Left ventricle myocardium superior (tissue), 1 donor: ENCODE results near the gene GLT1D1. TPM values are rescaled to one million over a fixed set of nuclear protein-coding genes. Genes with fewer than 3 reads are reported as not detected.

Source experiments
- ATAC-seq: fragments of 200-7000 bp; cut with Tn5 transposase; one replicate; pipeline ENCODE4 v1.9.1; 2020; ENCODE audit warnings: mild to moderate bottlenecking, moderate library complexity
- DNase-seq: peaks from one replicate; pipeline ENCODE4 v3.0.0-alpha.2; 2020
- intact Hi-C: fragments of 100-400 bp; cut with micrococcal nuclease; formaldehyde crosslinking; loops from one replicate; pipeline ENCODE4 v1.11.0; 2022
- total RNA-seq: library from RNA; stranded (reverse); fragmentation: NEBNext Ultra II Directional; extraction: Animal tissue kit (Norgen Biotek cat#: 25700); gene quantifications from one replicate; pipeline ENCODE4 v1.2.1, GENCODE V29; 2021
- donor health status: DM: no; HTN: yes; CAD: no; lungs with severe emphysema.

The GLT1D1 gene
- total RNA-seq, 1 donor from 2014 or later = 0.45 TPM

DNA sequence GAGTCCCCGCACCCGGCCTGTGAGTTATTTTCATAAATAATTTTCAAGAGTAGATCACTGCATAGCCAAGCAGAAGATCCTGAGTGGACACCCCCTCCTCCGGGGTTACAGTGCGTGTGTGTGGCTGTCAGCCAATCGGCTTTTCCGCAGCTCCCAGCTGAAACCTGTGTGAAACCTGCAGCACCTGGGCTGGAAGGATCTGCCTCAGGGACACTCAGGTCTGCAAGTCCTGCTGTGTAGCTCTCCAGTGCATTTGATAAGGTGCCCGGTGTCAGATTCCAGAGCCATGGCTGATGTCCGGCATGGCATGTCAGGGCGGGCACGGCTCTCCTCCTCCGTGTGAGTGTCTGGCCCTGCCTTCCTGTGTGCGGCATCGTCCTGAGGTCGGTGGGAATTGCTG, 124.8 kb downstream of the GLT1D1 start:
- DNase-seq (no peak), ATAC-seq (no peak)
- intact Hi-C loops = no loop called here

DNA sequence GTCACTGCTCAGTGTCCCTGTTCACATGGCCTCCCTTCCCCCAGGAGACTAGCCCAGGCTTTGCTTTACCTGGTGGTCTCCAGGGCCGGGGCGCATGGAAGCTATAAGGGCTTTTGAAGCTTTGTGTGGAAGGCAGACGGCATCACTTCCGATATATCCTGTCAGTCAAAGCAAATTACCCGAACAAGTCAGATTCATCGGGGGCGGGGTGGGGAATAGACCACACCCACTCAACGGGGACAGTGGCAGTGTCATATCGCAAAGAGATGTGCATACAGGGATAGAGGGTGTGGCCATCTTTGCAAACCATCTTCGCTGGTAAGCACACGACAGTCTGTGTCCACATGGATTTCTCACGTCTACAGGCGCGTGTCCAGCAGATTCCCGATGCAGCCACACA, 127.3 kb downstream of the GLT1D1 start:
- ATAC-seq = no peak
- DNase-seq = no peak

DNA sequence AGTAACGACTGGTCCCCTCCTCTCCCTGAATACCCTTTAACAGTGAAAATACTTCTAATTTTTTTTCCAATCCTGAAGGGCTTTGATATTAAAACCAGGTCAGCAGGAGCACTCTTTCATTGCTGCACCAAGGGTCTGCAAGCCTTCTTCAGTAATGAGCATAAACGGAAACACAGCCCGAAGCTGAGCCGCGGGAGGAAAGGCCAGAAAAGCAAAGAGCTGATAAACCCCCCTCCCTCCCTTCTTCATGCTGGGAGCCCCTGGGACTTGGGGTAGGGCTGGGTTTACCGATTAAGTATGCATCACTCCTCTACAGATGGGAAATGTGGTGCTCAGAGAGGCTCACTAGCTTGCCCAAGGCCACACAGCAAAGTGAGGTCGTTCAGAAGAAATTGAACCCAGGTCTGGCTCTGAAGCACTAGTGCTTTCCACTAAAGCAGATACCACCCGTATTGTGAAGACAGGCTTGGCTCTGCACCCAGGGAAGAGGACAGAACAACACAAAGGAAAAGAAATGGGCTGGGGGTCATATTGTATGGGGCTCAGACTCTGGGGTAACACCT, 128.8 kb downstream of the GLT1D1 start:
- intact Hi-C loops = no loop called here
- no peak for DNase-seq
- no peak for ATAC-seq

More for the DNA sequence above, 127.3 kb downstream of the GLT1D1 start:
- intact Hi-C loops = no loop called here

DNA sequence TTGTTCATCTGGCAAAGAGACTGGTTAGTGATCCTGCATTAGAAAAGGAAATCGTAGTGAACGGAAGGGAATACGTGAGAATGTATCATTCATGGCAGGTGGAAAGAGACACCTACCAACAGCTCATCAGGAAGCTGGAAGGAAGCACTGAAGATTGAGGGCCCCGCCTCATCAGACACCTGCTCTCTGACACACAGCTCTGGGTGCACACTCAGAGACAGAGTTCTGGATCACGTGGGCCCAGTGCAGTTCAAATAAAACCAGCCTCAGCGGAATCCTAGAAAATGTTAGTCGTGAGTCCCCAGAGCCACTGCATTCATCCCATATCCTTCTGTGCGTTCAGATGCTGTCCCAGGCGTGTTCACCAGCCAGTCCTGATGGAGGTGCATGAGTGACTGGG, 129.7 kb downstream of the GLT1D1 start:
- DNase-seq (no peak), ATAC-seq (no peak)
- intact Hi-C loops = no loop called here

DNA sequence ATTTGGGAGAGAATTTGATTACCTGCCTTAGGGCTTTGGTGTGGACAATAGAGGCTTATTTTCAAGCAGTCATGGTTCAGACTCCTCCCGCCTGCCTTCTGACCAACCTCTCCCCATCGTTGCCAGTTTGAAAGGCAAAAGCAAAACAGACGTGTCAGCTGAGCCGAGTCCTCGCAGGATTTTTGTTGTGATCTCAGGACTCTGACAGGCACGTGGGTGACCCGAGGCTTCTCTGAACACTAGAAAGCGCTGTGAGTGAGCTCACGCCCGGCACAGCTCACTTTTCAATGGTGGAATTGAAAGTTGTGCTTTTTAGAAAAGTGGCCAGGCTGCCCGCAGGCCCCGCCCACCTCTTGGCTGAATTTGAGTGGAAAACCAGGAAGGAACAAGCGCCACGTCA, 130.1 kb downstream of the GLT1D1 start:
- no peak for ATAC-seq
- DNase-seq = no peak
- intact Hi-C loops = no loop called here

DNA sequence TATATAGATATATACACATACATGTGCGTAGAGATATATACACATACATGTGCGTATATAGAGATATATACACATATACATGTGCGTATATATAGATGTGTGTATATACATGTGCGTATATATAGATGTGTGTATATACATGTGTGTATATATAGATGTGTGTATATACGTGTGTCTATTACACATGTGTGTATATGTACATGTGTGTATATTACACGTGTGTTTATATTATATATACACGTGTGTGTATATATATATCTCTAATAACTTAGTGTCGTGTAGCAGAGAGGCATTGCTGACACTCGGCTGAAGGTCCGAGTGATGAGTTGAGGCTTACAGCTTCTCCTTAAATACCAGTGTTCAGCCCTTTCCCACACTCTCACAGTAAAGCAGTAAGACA, 133.7 kb downstream of the GLT1D1 start:
- no peak for ATAC-seq
- no peak for DNase-seq
- intact Hi-C loops = no loop called here

DNA sequence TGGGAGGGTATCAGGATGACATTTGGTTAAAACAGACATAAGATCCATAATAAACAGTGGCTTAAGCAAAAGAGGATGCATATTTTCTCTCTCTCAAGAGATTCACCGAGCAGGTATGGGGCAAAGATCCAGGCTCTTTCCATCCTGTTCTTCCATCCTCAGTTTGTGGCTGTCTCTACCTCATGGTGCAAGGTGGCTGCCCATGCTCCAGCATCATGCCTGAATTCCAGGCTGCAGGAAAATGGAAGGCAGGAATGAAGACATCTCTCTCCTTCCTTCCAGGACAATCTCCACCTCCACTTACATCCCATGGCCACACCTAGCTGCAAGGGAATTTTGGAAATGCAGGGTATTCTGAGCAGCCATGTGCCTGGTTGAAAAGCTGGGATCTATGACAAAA, 136.0 kb downstream of the GLT1D1 start:
- no peak for ATAC-seq
- intact Hi-C loops = no loop called here

DNA sequence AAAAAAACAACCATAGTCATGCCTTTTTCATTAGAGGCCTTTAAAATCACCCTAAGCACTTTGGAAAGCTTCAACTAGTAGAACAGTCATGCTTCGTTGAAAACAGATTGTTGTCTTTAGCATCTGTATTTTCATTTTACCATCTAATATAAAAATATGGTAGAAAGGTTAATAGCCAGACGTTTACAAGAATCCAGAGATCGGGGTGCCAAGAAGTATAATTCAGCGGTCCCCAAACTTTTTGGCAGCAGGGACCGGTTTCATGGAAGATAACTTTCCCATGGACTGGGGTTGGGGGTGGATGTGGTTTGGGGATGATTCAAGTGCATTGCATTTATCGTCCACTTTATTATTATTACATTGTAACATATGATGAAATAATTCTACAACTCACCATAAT, 138.4 kb downstream of the GLT1D1 start:
- ATAC-seq (no peak), DNase-seq (no peak)
- intact Hi-C loops = no loop called here

More for the DNA sequence above, 136.0 kb downstream of the GLT1D1 start:
- DNase-seq = no peak

DNA sequence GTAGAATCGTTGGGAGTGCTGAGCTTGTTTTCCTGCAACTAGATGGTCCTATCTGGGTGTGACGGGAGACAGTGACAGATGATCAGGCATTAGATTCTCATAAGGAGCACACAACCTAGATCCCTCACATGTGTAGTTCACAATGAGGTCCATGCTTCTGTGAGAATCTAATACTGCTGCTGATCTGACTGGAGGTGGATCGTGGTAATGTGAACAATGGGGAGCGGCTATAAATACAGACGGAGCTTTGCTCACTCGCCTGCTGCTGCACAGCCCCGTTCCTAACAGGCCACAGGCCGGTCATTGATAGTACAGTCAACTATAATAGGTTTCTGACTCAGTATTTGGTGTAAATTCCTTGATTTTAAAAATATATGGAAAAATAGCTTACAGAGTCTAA, 138.8 kb downstream of the GLT1D1 start:
- DNase-seq = no peak
- intact Hi-C loops = no loop called here
- no peak for ATAC-seq

DNA sequence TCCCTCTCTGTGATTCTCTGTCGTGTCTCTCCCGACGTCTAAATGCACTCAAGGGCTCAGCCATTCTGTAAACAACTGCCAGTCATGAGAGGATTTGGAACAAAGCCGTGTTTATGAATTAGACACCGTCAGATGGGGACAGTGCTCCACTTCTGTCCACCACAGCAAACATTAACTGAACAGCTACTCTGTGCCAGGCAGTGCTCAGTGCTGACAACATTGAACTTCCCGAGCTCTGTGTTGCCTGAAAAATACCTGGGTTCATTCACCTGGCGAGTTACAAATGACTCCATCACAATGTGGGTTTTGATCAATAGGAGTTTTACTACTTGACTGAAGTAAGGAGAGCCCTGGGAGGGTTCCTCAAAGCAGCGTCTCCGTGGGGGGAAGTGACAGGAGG, 139.3 kb downstream of the GLT1D1 start:
- DNase-seq (no peak), ATAC-seq (no peak)
- intact Hi-C loops = no loop called here

DNA sequence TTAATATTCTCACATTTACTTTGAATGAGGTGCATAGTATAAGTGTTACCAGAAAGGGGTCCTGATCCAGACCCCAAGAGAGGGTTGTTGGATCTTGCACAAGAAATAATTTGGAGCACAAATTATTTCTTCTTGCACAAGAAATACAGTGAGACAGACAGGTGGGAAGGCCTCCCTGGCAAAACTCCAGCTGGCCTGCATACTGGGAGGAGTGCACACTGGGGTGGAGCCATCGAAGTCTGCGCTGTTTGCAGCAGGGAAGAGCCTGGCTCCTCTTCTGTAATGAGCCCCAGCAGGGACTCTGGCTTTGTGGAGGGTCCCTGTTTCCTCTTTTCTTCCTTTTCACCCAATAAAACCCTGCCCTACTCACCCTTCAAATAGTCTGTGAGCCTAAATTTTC, 141.6 kb downstream of the GLT1D1 start:
- no peak for DNase-seq
- intact Hi-C loops = no loop called here
- no peak for ATAC-seq

DNA sequence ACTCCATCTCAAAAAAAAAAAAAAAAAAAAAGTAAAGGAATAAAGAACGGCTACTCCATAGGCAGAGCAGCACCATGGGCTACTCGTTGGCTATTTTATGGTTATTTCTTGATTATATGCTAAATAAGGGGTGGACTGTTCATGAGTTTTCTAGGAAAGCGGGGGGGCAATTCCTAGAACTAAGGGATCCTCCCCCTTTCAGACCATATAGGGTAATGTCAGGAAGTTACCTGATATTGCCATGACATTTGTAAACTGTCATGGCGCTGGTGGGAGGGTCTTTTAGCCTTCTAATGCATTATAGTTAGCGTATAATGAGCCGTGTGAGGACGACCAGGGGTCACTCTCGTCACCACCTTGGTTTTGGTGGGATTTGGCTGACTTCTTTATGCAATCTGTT, 142.3 kb downstream of the GLT1D1 start:
- intact Hi-C loops = no loop called here
- DNase-seq (no peak), ATAC-seq (no peak)

DNA sequence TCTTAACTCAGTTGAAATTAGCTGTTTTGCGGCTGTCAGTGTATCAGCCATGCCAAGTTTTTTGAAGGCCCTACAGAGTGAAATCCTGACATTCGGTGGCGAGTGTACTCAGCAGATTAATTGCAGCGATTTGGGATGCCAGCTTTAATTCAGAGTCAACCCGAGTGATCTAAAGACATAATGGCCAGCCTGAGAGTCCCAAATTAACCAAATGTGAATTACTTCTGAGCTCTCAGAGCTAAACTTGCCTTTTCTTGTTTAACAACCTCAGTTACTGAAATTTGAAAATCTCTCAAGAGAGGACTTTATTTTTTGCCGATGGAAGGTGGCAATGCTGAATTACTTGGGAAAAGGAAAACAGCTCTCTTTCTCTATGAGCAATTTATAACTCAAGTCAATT, 148.5 kb downstream of the GLT1D1 start:
- no peak for ATAC-seq
- intact Hi-C loops = no loop called here
- no peak for DNase-seq

DNA sequence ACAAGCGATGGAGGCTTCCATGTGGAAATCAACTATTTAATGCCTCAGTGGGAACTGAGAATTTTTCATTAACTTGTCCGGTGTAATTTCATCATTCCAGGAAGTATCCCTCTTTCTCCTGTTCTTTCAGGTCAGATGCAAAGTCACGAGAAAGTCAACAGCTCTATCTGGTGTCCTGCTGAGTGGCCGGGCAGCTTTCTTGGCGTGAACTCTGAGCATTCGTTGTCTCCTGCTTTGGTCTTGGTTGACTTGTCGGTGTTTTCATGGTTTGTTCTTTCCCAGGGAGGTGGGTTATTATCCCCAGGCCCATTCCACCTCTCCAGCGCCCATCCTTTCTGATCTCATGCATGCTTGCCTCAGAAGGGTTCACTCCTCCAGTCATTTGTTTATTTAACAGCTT, 149.1 kb downstream of the GLT1D1 start:
- intact Hi-C loops = no loop called here
- ATAC-seq (no peak), DNase-seq (no peak)

DNA sequence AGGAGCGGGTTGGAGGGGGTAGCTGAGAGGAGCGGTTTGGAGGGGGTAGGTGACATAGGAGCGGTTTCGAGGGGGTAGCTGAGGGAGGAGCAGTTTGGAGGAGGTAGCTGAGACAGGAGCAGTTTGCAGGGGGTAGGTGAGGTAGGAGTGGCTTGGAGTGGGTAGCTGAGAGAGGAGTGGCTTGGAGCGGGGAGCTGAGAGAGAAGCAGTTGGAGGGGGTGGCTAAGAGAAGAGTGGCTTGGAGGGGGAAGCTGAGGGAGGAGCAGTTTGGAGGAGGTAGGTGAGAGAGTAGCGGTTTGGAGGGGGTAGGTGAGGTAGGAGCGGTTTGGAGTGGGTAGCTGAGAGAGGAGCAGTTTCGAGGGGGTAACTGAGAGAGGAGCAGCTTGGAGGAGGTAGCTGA, 152.1 kb downstream of the GLT1D1 start:
- intact Hi-C loops = no loop called here
- no peak for DNase-seq
- no peak for ATAC-seq

DNA sequence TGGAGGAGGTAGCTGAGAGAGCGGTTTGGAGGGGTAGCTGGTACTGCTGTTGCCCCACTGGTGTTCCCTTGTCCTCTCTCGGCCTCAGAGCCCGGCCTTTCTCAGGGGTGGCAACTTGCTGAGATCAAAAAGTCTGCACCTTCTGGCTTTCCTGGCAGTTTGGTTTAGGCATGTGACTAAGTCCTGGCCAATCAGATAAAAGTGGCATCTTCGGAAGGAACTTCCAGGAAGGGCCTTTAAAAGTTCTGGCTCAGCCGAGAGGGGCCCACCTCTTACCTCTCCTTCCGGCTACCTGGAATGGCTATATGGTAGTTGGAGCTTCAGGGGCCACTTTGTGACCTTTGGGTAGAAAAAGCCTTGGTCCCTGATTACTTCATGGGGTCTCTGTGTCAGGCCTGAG, 152.6 kb downstream of the GLT1D1 start:
- intact Hi-C loops = no loop called here
- ATAC-seq (no peak), DNase-seq (no peak)

DNA sequence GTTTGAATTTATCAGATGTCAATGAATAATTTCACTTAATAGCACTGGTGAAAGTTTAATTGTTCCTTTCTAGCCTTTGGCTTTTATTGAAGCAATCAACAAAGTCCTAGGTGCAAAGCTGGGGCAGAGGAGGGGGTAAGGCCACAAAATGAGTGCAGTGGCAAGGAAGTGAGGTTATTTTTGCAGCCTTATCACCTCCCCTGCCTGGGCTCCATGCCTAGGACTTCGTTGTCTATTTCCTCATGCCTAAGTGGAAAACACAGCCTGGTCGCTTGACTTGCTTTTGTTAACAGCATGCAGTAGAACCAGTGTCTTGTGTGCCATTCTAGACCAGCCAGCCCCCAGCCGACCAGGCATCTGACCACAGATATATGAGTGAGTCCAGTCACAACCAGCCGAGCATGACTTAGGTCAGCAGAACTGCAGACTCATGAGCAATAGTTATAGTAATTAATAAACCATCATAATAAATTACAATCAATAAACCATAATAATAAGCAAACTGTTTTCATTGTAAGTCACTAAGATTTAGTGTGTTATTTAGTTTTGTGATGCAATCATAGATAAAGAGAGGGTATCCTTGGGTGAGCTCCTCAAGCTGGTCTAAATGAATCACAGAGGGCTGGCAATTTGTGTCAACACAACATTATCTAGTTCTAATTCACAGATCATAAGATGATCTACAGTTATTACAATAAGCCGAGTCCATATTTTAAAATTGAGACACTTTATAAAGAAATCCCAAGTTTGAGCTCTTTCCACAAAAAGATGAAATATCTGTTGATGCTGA, 156.8 kb downstream of the GLT1D1 start:
- intact Hi-C loops = no loop called here

DNA sequence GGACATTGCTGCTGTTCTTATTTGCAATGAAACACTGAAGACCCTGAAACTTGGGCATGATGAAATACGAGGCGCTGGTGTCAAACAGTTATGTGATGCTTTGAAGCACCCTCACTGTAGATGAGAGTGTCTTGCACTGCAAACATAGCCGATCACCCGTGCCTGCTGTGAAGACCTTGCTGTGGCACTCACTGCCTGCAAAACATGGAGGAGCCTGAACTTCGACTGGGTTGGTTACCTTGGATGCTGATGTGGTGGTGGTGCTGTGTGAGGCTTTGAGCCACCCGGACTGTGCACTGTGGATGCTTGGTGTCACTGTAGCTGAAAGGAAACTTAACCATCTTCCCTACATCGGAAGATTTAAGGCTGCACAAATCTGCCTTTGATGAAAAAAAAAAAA, 162.9 kb downstream of the GLT1D1 start:
- DNase-seq (no peak), ATAC-seq (no peak)
- intact Hi-C loops = no loop called here

More for the DNA sequence above, 156.8 kb downstream of the GLT1D1 start:
- ATAC-seq (peak; percentile 52), DNase-seq (no peak)

DNA sequence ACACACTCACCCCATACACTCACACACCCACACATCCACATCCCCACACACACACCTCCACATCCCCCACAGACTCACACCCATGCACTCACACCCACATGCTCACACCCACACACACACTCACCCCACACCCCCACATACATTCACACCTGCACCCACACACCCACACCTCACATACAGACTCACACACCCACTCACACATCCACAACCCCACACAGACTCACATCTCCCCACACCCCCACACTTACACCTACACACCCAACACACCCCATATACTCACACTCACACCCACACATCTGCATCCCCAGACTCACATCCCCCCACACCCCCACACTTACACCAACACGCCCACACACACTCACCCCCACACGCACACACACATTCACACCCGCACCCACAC, 171.8 kb downstream of the GLT1D1 start:
- no peak for DNase-seq
- intact Hi-C loops = no loop called here
- ATAC-seq = no peak

DNA sequence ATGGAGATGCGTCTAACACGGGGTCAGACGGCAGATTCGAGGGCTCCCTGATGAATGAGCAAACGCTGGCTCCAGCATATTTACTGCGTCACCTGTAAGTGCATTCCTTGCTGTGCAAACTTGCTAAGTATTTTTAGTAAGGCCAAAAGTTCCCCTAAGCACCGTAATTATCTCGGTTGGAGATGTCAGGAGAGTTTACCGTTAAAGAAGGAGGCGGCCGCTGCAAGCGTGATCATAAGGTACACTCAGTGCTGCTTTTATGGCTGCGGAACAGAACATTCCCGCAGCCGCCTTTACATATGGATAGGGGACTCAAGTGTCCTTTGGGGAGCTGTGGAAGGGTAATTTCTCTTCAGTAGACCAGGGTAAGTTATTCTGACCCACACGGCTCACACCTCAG, 175.6 kb downstream of the GLT1D1 start:
- ATAC-seq (no peak), DNase-seq (no peak)
- intact Hi-C loops = no loop called here
